Stomach (tissue), 19 donors: ENCODE results near the gene FKBP6. TPM values are rescaled to one million over a fixed set of nuclear protein-coding genes. Genes with fewer than 3 reads are reported as not detected.
"Not testable (repeated sequence)": the region's sequence is repeated elsewhere in the genome, so short reads cannot be mapped to it uniquely, and the experiment has no call there.

Experiments
- DNase-seq, 2 donors: peaks; one replicate each; pipeline versions ENCODE4 v3.0.0 to v3.0.0-alpha.2; 2013 to 2019
- H3K27ac ChIP-seq, 5 donors: fragments of 200-600 bp in 4 of 5; sonication (generic) in 4 of 5; one replicate each; pipeline ENCODE4 v1.5.1; 2013 to 2019; ENCODE audit warnings: mild to moderate bottlenecking in 1 of 5, moderate library complexity in 1 of 5
- H3K27me3 ChIP-seq, 3 donors: fragments of 200-600 bp; sonication (generic); one replicate each; pipeline ENCODE4 v1.5.1; 2017 to 2019; ENCODE audit warnings: mixed run types in 1 of 3
- H3K36me3 ChIP-seq, 4 donors: fragments of 200-600 bp; sonication (generic); 1 replicate in 3 of 4; 2 replicates in 1 of 4; pipeline ENCODE4 v1.5.1; 2016 to 2019
- H3K4me1 ChIP-seq, 4 donors: fragments of 200-600 bp; sonication (generic); one replicate each; pipeline ENCODE4 v1.5.1; 2016 to 2019
- H3K4me3 ChIP-seq, 4 donors: fragments of 200-600 bp; sonication (generic) in 3 of 4; one replicate each; pipeline ENCODE4 v1.5.1; 2016 to 2019; ENCODE audit warnings: mild to moderate bottlenecking in 1 of 4
- H3K9me3 ChIP-seq, 4 donors: fragments of 200-600 bp; sonication (generic); one replicate each; pipeline ENCODE4 v1.5.1; 2016 to 2019
- EP300 ChIP-seq: sonication (generic); formaldehyde crosslinking; IDR thresholded peaks from one replicate; pipeline ENCODE4 v1.6.1; 2017; ENCODE audit warnings: antibody characterized with exemption
- POLR2A ChIP-seq, 4 donors: fragments of 450-650 bp; IDR thresholded peaks; one replicate each; pipeline ENCODE4 v1.6.1; 2016; ENCODE audit warnings: antibody characterized with exemption in 4 of 4, control low read depth in 2 of 4, mild to moderate bottlenecking in 1 of 4, moderate library complexity in 1 of 4
- POLR2AphosphoS5 ChIP-seq, 3 donors: sonication (generic); formaldehyde crosslinking; IDR thresholded peaks; one replicate each; pipeline ENCODE4 v1.6.1; 2016; ENCODE audit warnings: antibody characterized with exemption in 3 of 3
- WGBS, 5 donors: extraction: QIAGEN DNeasy Blood & Tissue Kit in 3 of 5; methylation state at CpG; one replicate each; pipeline versions ENCODE4 v1.1.5 to v1.1.7; 2013 to 2018; 5-methylcytosine and 5-hydroxymethylcytosine counted together
- intact Hi-C: fragments of 100-400 bp; cut with DNase I; formaldehyde crosslinking; loops from one replicate; pipeline ENCODE4 v1.15.1; 2023; ENCODE audit warnings: low total_unique reads
- long read RNA-seq, 10 donors: transcript quantifications; one replicate each; lab custom pipeline, GENCODE V29; 2026
- polyA plus RNA-seq, 3 donors: library from polyadenylated mRNA; stranded (reverse); fragments of 200-250 nt; gene quantifications; one replicate each; pipeline ENCODE4 v1.2.3, GENCODE V29; 2013
- total RNA-seq, 5 donors: library from RNA; depleted of rRNA; stranded (reverse); fragments of >200 nt; gene quantifications; one replicate each; pipeline versions ENCODE4 v1.1.0 to v1.2.3, GENCODE V29; 2014 to 2016
- TF ChIP-seq, protein P1 (sequence below), 7 experiments: fragments of 450-650 bp in 4 of 7; fragments of 200-600 bp in 3 of 7; sonication (generic) in 3 of 7; IDR thresholded peaks; one replicate each; pipeline ENCODE4 v1.5.1; 2016 to 2019; ENCODE audit warnings: antibody characterized with exemption in 7 of 7, control low read depth in 2 of 7, mild to moderate bottlenecking in 1 of 7
- donor health status: healthy with polysubstance abuse.
- donor health status: Bipolar disorder and iron deficiency.
- donor health status: healthy.

FKBP6 gene
- total RNA-seq (not detected), polyA plus RNA-seq (under 1 TPM in 1 of 3 donors, not detected in 2; 0.10 TPM)
- long read RNA-seq, donor 1: 0 reads
- long read RNA-seq, donor 2, partial matches to known transcripts: 0 of 7 reads
- long read RNA-seq, donor 2, other reads (novel, unspliced or antisense): 7 of 7 reads
- long read RNA-seq, donor 3: 0 reads
- long read RNA-seq, donor 4: 0 reads
- long read RNA-seq, donor 5, partial matches to known transcripts: 7 of 7 reads
- long read RNA-seq, donor 5, other reads (novel, unspliced or antisense): 0 of 7 reads
- long read RNA-seq, donor 6: 0 reads
- long read RNA-seq, donor 7: 0 reads
- long read RNA-seq, donor 8: 0 reads
- long read RNA-seq, donor 9: 0 reads
- long read RNA-seq, donor 10: 0 reads

DNA sequence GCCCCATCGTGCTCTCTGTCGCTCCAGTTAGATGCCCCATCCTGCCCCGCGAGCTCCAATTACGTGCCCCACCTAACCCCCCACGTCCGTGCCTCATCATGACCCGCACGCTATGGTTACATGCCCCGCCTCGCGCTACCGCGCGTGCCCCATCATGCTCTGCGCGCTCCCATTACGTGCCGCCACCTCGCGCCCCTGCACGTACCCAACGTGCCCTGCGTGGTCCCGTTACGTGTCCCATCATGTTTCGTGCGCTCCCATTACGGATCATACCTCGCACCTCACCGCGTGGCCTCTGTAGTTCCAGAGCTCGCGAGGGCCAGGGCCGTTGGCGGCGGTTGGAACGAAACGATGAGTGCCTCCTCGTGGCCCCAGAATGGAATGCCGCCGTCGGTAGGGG is at the start of gene FKBP6, which contains the start of gene TRIM50:
FKBP6 (plus strand) TSS at position 240 of the 400 bp plus-strand sequence. CDS start 268 bp downstream, outside the sequence.
TRIM50 (minus strand) TSS at position 161 of the 400 bp plus-strand sequence. CDS start 3,295 bp downstream, outside the sequence.
- 92 to 95% (median 94%) methylated on average over 38 to 43 of the region's 43 CpGs for WGBS, 5 donors
- H3K27ac ChIP-seq: not testable (repeated sequence)

GRCh38 chr7:73297235-73297634 is 30.7 kb upstream of the FKBP6 start:
- WGBS, 5 donors: no CpG with 5 or more reads among the region's 13 CpGs
- intact Hi-C loops, H3K4me1 ChIP-seq, DNase-seq, H3K27ac ChIP-seq, H3K36me3 ChIP-seq, H3K4me3 ChIP-seq, H3K9me3 ChIP-seq, H3K27me3 ChIP-seq: not testable (repeated sequence)

More for the DNA sequence above, at the start of gene FKBP6, which contains the start of gene TRIM50:
- H3K4me3 ChIP-seq, H3K9me3 ChIP-seq, DNase-seq, H3K27me3 ChIP-seq, intact Hi-C loops, H3K36me3 ChIP-seq: not testable (repeated sequence)
- peaks cover 7 to 16% (median 12%) of the 10 kb centered on the region in 4 donors for H3K4me1 ChIP-seq

DNA sequence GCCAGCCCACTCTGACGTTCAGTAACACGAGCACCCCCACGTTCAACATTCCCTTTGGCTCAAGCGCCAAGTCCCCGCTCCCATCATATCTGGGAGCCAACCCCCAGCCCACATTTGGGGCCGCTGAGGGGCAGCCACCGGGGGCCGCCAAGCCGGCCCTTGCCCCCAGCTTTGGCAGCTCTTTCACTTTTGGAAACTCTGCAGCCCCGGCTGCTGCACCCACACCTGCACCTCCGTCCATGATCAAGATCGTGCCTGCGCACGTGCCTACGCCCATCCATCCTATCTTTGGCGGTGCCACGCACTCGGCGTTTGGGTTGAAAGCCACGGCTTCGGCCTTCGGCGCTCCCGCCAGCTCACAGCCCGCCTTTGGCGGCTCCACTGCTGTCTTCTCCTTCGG is 30.3 kb upstream of the FKBP6 start:
- H3K4me3 ChIP-seq, H3K9me3 ChIP-seq, intact Hi-C loops, H3K4me1 ChIP-seq, H3K36me3 ChIP-seq, DNase-seq, H3K27me3 ChIP-seq, H3K27ac ChIP-seq: not testable (repeated sequence)
- WGBS, 5 donors: 82 to 98% (median 97%) methylated on average over 7 to 26 of the region's 27 CpGs

- 54 to 67% (median 61%) methylated on average over 7 to 8 of the region's 12 CpGs; no CpG with 5 or more reads in 1 of the 5 donors for WGBS, 5 donors
- H3K27ac ChIP-seq, H3K4me3 ChIP-seq, H3K9me3 ChIP-seq, H3K27me3 ChIP-seq, H3K4me1 ChIP-seq, intact Hi-C loops, DNase-seq: not testable (repeated sequence)
- H3K36me3 ChIP-seq: peaks cover 20 to 22% (median 22%) of the 10 kb centered on the region in 4 donors
These were observed 28.1 kb upstream of the FKBP6 start for GRCh38 chr7:73299812-73300211.

- H3K27ac ChIP-seq, H3K4me1 ChIP-seq, DNase-seq, H3K9me3 ChIP-seq, intact Hi-C loops, H3K27me3 ChIP-seq, H3K4me3 ChIP-seq: not testable (repeated sequence)
- 75 to 83% (median 77%) methylated on average over 4 to 9 of the region's 14 CpGs; no CpG with 5 or more reads in 1 of the 5 donors for WGBS, 5 donors
- peaks cover 20 to 35% (median 34%) of the 10 kb centered on the region in 4 donors for H3K36me3 ChIP-seq
These were observed 26.9 kb upstream of the FKBP6 start for GRCh38 chr7:73301108-73301507.

DNA sequence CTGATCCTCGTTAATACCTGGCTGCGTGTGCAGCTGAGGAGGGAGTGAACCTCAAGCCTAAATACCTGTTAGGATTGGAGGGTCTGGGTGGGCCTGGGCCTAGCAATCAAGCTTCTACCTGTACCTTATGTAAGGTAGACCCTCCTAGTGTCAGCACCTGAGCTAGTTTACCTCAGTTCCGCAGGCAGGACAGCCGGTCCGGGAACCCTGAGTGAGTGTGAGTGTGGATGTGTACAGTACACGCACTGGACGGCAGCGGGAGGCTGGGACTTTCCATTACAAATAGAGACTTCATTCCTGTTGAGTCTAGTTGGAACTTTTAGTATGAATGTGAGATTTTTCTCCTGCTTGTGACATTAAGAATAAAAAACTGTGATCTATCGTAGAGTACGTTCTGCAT is 25.1 kb upstream of the FKBP6 start:
- peaks cover 29 to 49% (median 45%) of the 10 kb centered on the region in 4 donors for H3K36me3 ChIP-seq
- DNase-seq, H3K4me3 ChIP-seq, H3K4me1 ChIP-seq, H3K27me3 ChIP-seq, intact Hi-C loops, H3K27ac ChIP-seq, H3K9me3 ChIP-seq: not testable (repeated sequence)
- WGBS, 5 donors: 87 to 96% (median 90%) methylated on average over 7 to 10 of the region's 10 CpGs

DNA sequence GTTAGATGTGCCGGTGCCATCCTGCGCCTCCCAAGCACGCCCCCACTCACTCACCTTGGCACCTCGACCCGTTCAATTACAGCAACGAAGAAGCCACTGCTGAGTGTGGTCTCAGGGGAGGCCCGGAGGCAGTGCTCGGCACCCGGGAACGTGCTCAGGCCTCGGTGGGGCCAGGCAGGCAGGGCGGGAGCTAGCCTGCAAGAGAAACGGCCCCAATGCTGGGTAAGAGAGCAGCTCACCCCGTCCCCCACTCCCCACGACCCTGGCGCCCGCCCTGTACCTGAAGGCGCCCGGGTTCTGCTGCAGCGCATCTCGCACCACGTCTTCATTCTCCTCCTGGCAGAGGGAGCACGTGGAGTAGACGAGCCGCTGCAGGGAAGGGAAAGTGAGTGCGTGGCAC is 24.4 kb upstream of the FKBP6 start:
- Histone ChIP-seq H3K27ac (no peak overlapping the region), H3K4me3 (no peak overlapping the region), H3K27me3 (no peaks in the 10 kb centered on the region), H3K4me1 (peaks cover 5 to 13% (median 12%) of the 10 kb centered on the region in 4 donors), H3K36me3 (peaks cover 29 to 49% (median 45%) of the 10 kb centered on the region in 4 donors), H3K9me3 (no peaks in the 10 kb centered on the region)
- no peak for DNase-seq
- WGBS, 5 donors: 84 to 93% (median 89%) methylated on average over 19 to 26 of the region's 26 CpGs
- intact Hi-C loops: no loop called here
- TF ChIP-seq, protein P1, sequence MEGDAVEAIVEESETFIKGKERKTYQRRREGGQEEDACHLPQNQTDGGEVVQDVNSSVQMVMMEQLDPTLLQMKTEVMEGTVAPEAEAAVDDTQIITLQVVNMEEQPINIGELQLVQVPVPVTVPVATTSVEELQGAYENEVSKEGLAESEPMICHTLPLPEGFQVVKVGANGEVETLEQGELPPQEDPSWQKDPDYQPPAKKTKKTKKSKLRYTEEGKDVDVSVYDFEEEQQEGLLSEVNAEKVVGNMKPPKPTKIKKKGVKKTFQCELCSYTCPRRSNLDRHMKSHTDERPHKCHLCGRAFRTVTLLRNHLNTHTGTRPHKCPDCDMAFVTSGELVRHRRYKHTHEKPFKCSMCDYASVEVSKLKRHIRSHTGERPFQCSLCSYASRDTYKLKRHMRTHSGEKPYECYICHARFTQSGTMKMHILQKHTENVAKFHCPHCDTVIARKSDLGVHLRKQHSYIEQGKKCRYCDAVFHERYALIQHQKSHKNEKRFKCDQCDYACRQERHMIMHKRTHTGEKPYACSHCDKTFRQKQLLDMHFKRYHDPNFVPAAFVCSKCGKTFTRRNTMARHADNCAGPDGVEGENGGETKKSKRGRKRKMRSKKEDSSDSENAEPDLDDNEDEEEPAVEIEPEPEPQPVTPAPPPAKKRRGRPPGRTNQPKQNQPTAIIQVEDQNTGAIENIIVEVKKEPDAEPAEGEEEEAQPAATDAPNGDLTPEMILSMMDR (IDR thresholded peaks at IDR 0.05): no peak
- TF ChIP-seq POLR2AphosphoS5 (IDR thresholded peaks at IDR 0.05) (no peak), EP300 (no peak), POLR2A (IDR thresholded peaks at IDR 0.05) (no peak)
